OCI-LY3 (cell line): Measurements from ENCODE around the gene ANKS1B.

Experiments used
- H2AFZ ChIP-seq: fragments of 200-600, 300-600 bp; shearing (Covaris generic); 2 replicates; pipeline ENCODE4 v1.6.0; 2014; ENCODE audit warnings: antibody characterized with exemption, low read depth, low read length
- H3K27ac ChIP-seq: fragments of 200-600, 300-600 bp; sonication (generic); 2 replicates; pipeline ENCODE4 v1.5.1; 2014; ENCODE audit warnings: mild to moderate bottlenecking, low read length, moderate library complexity, mixed read lengths
- H3K27me3 ChIP-seq: fragments of 200-600, 300-600 bp; sonication (generic); 2 replicates; pipeline ENCODE4 v1.6.1; 2014; ENCODE audit warnings: low read depth, low read length, mixed read lengths
- H3K36me3 ChIP-seq: fragments of 200-600, 300-600 bp; sonication (generic); replicated peaks from 2 replicates; pipeline ENCODE3; 2014; ENCODE audit warnings: low read depth, low read length, mixed read lengths
- H3K4me1 ChIP-seq: fragments of 300-600, 200-600 bp; sonication (generic); 2 replicates; pipeline ENCODE4 v1.6.1; 2014; ENCODE audit warnings: low read length, mixed read lengths
- H3K4me2 ChIP-seq: fragments of 200-600, 300-600 bp; sonication (generic); 2 replicates; pipeline ENCODE4 v1.6.1; 2014; ENCODE audit warnings: low read length, mixed read lengths
- H3K4me3 ChIP-seq: fragments of 300-600, 200-600 bp; sonication (generic); 2 replicates; pipeline ENCODE4 v1.5.1; 2014; ENCODE audit warnings: antibody characterized with exemption, mild to moderate bottlenecking, low read length, moderate library complexity
- H3K79me2 ChIP-seq: fragments of 300-600, 200-600 bp; shearing (Covaris generic); 2 replicates; pipeline ENCODE4 v1.6.1; 2014; ENCODE audit warnings: mild to moderate bottlenecking, low read length, mixed read lengths
- H3K9ac ChIP-seq: fragments of 300-600, 200-600 bp; shearing (Covaris generic); 2 replicates; pipeline ENCODE4 v1.6.0; 2014; ENCODE audit warnings: mild to moderate bottlenecking, low read length, moderate library complexity
- H3K9me3 ChIP-seq: fragments of 200-600, 300-600 bp; shearing (Covaris generic); 2 replicates; pipeline ENCODE4 v1.6.1; 2014; ENCODE audit warnings: low read length, mixed read lengths; ENCODE audit not compliant: insufficient read depth
- H4K20me1 ChIP-seq: fragments of 200-600, 300-600 bp; sonication (generic); 2 replicates; pipeline ENCODE4 v1.6.1; 2016; ENCODE audit warnings: low read length, mixed read lengths; ENCODE audit not compliant: insufficient read depth
- EZH2phosphoT487 ChIP-seq: fragments of 200-600 bp; shearing (Covaris generic); IDR thresholded peaks from 2 replicates; pipeline ENCODE4 v1.6.1; 2018; ENCODE audit warnings: antibody characterized with exemption, mixed run types, low read depth
- TF ChIP-seq, protein P1 (sequence below): fragments of 200-600, 300-600 bp; sonication (generic); IDR thresholded peaks from 2 replicates; pipeline ENCODE4 v1.5.1; 2014; ENCODE audit warnings: antibody characterized with exemption, low read length, low read depth

ANKS1B gene

DNA sequence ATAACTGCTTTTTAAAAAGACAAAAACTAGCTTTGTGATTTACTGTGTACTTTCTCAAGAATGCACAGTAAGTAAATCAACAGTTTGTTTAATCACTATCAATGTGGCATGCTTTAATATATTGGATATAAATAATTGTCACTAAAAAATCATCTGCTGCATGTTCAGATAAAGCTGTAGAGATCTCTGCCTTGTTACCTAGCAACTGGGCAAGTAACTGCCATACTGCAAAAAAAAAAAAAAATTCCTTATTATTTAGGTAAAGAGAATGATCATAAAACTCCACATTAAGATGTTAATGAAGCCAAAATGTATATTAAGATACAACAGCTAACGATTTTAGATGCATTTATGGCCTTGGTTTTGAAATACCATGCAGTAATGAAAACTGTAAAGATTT is 1102.2 kb downstream of the ANKS1B start:
- Histone ChIP-seq H3K4me3 (no peak overlapping the region), H3K79me2 (no peaks in the 10 kb centered on the region), H3K4me1 (no peaks in the 10 kb centered on the region), H2AFZ (no peak overlapping the region), H3K27me3 (peaks cover 15% of the 10 kb centered on the region), H3K9ac (no peak overlapping the region), H3K9me3 (no peaks in the 10 kb centered on the region), H3K4me2 (no peak overlapping the region), H4K20me1 (no peaks in the 10 kb centered on the region), H3K27ac (no peak overlapping the region), H3K36me3 (no peaks in the 10 kb centered on the region)
- no peak for TF ChIP-seq EZH2phosphoT487
- TF ChIP-seq, protein P1, sequence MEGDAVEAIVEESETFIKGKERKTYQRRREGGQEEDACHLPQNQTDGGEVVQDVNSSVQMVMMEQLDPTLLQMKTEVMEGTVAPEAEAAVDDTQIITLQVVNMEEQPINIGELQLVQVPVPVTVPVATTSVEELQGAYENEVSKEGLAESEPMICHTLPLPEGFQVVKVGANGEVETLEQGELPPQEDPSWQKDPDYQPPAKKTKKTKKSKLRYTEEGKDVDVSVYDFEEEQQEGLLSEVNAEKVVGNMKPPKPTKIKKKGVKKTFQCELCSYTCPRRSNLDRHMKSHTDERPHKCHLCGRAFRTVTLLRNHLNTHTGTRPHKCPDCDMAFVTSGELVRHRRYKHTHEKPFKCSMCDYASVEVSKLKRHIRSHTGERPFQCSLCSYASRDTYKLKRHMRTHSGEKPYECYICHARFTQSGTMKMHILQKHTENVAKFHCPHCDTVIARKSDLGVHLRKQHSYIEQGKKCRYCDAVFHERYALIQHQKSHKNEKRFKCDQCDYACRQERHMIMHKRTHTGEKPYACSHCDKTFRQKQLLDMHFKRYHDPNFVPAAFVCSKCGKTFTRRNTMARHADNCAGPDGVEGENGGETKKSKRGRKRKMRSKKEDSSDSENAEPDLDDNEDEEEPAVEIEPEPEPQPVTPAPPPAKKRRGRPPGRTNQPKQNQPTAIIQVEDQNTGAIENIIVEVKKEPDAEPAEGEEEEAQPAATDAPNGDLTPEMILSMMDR, result no peak

DNA sequence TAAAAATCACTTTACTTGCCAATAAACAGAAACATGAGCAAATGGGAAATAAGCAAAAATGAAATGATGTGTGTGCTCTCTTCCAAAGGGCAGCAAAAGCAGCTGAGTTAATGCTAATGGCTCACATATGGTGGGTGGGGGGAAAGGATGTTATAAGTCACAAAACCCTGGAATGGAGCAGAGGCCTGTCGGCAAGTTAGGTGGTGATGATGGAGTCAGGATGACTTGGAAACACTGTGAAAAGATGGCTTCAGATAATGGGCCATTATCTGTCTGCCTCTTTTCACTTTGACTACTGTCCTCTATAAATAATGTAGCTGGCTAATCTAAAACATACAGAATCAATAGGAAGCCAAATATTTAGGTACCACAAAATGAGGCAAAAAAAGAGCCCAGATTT is 1111.0 kb downstream of the ANKS1B start:
- no peaks in the 10 kb centered on the region for H3K4me1 ChIP-seq

DNA sequence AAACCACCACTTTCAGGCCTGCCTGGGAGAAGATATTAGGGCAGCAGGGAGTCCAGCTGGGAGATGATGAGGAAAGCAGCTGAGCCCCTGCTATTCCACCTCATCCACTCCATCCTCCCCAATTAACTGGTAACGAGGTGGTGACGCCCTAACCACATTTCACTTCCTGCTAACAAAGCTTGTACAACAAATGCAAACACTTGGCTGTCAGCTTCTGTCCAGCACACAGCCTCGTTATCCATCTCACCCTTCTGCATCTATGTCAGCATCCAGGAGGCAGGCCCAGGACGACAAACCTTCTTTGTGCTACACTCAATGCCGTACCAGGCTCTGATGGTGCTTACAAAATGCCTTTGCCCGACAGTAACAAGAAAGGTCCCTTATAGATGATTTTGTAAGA is 1114.2 kb downstream of the ANKS1B start:
- H3K27ac ChIP-seq, result no peak overlapping the region
- H2AFZ ChIP-seq, result no peak overlapping the region
- no peaks in the 10 kb centered on the region for H3K79me2 ChIP-seq
- no peaks in the 10 kb centered on the region for H3K9me3 ChIP-seq
- no peaks in the 10 kb centered on the region for H3K4me1 ChIP-seq
- H4K20me1 ChIP-seq, result no peaks in the 10 kb centered on the region
- no peak overlapping the region for H3K4me3 ChIP-seq
- TF ChIP-seq, protein P1, result no peak
- no peak for TF ChIP-seq EZH2phosphoT487
- H3K27me3 ChIP-seq, result no peaks in the 10 kb centered on the region
- no peak overlapping the region for H3K4me2 ChIP-seq
- no peak overlapping the region for H3K9ac ChIP-seq
- no peaks in the 10 kb centered on the region for H3K36me3 ChIP-seq

More for the DNA sequence above, 1111.0 kb downstream of the ANKS1B start:
- no peak for TF ChIP-seq EZH2phosphoT487
- TF ChIP-seq, protein P1, result no peak
- Histone ChIP-seq H3K4me2 (no peak overlapping the region), H3K27me3 (peaks cover 6% of the 10 kb centered on the region), H3K4me3 (no peak overlapping the region), H3K9me3 (no peaks in the 10 kb centered on the region), H3K79me2 (no peaks in the 10 kb centered on the region), H2AFZ (no peak overlapping the region), H3K9ac (no peak overlapping the region), H3K27ac (no peak overlapping the region), H4K20me1 (no peaks in the 10 kb centered on the region), H3K36me3 (no peaks in the 10 kb centered on the region)

DNA sequence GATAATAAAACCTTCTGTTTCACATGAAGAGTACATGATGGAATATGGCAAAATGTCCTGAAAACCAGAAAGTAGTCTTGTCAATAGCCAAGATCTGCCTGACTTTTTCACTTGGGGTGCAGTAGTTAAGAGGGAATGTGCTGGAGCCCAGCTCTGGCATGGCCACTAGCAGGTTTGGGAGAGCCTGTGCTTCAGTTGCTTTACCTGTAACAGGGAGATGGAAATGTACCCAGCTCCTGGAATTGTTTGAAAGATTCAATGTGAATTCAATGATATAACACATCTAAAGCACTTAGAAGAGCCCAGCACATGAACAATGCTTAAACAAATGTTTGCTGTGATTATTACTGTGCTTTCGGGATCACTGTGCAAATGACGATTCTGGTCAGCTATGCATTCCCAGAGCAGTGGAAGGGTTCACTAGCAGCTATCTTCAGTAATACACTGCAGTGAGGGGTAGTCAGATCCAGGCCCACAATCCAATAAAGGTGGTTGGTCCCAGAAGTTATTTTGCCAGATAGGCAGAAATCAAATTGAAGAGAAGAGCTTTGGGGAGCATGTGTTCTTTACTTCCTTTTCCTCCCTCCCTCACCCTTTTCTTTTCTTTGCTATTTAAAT is 1114.7 kb downstream of the ANKS1B start:
- Histone ChIP-seq H3K9ac (no peak overlapping the region), H3K79me2 (no peaks in the 10 kb centered on the region), H3K4me1 (no peaks in the 10 kb centered on the region), H3K36me3 (no peaks in the 10 kb centered on the region), H3K9me3 (no peaks in the 10 kb centered on the region), H3K27me3 (no peaks in the 10 kb centered on the region), H3K27ac (no peak overlapping the region), H4K20me1 (no peaks in the 10 kb centered on the region), H3K4me2 (no peak overlapping the region), H2AFZ (no peak overlapping the region), H3K4me3 (no peak overlapping the region)
- TF ChIP-seq EZH2phosphoT487, result no peak
- TF ChIP-seq, protein P1, result no peak
